GM13977 (cell line): ENCODE results near the gene ELL.

Source experiments
- DNase-seq: peaks from one replicate; pipeline ENCODE4 v3.0.0; 2012; ENCODE audit warnings: low spot score
- in situ Hi-C: fragments of 300-500 bp; cut with MboI; formaldehyde crosslinking; loops from one replicate; pipeline ENCODE4 v1.12.0; 2022; ENCODE audit warnings: low sequenced_read_pairs, low pct_unique_long_range_greater_than_20kb, mixed read lengths, inconsistent platforms; ENCODE audit not compliant: unreplicated experiment
- TF ChIP-seq, protein P1 (sequence below): IDR thresholded peaks from 2 replicates; pipeline ENCODE4 v1.5.1; 2012; ENCODE audit warnings: mild to moderate bottlenecking, control low read depth; ENCODE audit not compliant: insufficient read depth; ENCODE audit errors: extremely low read depth, missing control alignments

ELL gene

DNA sequence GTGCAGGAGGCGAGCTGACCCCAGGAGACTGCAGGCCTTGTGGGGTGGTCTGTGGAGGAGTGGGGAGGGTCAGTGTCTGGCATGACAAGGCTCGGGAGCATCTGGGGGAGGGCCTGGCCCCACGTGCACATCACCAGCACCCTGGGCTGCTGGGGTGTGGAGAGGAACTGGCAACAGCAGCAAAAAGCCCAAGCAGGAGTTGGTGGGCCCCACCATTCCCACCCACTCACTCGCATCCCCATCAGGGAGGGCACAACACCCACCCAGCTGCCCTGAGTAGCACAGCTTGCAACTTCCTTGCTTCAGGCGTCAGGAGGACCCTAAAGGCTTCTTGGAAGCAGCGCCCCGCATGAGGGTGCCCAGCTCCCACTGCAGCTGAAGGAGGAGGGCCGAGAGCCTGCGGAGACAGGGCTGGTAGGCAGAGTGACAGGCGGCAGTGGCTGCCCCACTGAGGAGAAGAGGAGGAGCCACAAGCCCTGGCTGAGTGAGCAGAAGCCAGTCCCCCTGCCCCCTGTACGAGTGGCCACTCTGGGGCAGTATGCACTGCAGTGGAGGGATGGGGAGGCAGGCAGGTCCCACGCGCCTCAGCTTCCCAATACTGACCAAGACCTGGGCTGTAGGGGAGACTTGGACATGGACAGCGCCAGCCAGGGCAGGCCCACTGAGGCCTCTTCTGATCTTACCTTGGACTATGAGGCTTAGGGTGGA is 26.5 kb downstream of the ELL start:
- DNase-seq, result no peak
- in situ Hi-C loops, result no loop called here
- TF ChIP-seq, protein P1, sequence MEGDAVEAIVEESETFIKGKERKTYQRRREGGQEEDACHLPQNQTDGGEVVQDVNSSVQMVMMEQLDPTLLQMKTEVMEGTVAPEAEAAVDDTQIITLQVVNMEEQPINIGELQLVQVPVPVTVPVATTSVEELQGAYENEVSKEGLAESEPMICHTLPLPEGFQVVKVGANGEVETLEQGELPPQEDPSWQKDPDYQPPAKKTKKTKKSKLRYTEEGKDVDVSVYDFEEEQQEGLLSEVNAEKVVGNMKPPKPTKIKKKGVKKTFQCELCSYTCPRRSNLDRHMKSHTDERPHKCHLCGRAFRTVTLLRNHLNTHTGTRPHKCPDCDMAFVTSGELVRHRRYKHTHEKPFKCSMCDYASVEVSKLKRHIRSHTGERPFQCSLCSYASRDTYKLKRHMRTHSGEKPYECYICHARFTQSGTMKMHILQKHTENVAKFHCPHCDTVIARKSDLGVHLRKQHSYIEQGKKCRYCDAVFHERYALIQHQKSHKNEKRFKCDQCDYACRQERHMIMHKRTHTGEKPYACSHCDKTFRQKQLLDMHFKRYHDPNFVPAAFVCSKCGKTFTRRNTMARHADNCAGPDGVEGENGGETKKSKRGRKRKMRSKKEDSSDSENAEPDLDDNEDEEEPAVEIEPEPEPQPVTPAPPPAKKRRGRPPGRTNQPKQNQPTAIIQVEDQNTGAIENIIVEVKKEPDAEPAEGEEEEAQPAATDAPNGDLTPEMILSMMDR, result no peak

DNA sequence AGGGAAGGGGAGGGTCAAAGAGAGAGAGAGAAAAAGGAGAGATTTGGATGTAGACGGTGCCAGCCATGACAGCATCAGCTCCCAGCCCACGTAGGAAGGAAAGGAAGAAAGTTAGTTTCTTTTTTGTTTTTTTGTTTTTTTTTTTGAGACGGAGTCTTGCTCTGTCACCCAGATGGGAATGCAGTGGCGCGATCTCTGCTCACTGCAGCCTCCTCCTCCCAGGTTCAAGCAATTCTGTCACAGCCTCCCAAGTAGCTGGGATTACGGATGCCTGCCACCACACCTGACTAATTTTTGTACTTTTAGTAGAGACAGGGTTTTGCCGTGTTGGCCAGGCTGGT is 27.6 kb downstream of the ELL start:
- no peak for DNase-seq
- TF ChIP-seq, protein P1, result no peak
- in situ Hi-C loops, result no loop called here

- TF ChIP-seq, protein P1, result no peak
- in situ Hi-C loops, result no loop called here
- DNase-seq, result no peak
Measured at GRCh38 chr19:18493440-18494266, 28.2 kb downstream of the ELL start.

DNA sequence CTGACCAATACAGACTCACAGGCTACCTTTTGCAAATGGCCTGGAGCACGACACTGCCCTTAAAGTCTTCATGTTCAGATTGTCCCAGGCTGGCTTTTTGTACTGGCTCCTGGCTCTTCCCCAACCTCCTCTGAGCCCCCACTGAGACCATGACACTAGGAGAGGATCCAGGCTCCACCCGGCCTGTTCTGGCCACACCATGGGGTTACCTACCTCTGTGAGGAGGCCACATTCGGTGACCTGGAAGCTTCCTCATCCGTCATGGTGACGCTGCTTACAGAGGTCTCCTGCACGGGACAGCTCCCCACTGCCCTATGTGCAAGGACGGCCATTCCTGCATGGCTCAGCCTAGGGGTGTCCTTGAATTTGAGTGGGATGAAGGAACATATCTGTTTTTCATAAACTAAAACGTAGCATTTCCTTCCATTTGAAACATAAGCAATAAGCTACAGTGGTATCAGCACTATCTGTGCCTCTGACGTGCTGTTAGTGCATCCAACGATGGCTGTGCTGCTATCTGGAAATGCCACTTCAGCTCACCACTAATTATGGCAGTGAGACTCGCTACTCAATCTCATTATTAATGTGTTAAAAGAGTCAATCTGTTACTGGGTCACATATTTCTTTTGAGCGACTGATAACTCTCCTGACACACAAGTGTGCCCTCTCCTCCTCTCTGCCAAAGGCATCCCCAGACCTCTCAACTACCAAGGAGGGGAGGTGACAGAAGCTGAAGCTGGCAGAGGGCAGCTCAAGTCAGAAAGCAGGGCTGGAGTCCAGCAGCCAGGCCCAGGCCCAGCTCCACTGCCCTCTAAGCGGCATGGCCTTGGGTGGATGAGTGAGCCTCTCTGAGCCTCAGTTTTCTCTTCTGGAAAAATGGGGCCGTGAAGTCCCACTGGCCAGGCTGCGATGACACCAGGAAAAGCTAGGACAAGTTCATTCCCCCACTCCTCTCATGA is 29.6 kb downstream of the ELL start:
- TF ChIP-seq, protein P1, result no peak

DNA sequence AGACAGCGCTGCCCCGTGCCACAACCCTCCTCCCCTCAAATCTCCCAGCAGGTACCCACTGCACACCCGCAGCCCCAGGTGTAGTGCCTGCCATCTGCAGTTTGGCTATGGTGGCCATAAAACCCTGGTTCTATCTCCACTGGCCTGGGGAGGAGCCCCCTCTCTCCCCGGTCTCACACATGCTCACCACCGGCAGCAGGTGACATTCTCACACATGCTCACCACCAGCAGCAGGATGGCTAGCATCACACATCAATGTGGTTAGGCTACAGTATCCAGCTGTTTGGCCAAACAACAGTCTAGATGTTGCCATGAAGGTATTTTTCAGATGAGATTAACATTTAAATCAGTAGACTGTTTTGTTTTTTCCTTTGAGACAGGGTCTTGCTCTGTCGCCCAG is 31.1 kb downstream of the ELL start:
- TF ChIP-seq, protein P1, result no peak
- in situ Hi-C loops, result no loop called here
- DNase-seq, result no peak

More for the DNA sequence above, 29.6 kb downstream of the ELL start:
- in situ Hi-C loops, result no loop called here
- no peak for DNase-seq

DNA sequence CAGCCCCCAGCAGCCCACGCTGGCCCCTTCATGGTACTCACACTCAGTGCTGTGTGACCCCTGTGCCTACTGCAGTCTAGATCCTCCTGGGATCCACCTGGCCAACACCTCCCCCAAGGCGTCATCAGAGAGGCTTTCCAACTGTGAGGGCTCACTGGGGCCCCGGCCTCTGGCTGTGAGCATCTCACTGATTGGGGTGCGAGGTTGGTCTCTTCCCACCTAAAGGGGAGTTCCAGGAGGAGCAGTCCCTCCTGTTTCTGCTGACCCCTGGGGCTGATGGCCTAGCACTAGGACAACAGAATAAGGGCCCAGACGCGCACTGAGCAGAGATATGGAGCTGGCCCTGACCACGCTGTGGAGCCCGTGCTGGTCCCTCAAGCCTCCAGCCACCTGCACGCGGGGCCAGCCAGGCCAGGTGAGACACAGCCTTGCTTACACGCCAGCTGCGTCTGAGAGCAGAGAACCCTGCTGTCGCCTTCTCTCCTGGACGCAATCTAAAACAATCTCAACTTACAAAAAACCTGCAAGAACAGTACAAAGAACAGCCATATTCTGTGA is 32.2 kb downstream of the ELL start:
- in situ Hi-C loops, result no loop called here
- DNase-seq, result no peak
- TF ChIP-seq, protein P1, result no peak
